ENCODE results near the gene EXOSC7. TPM values are rescaled to one million over a fixed set of nuclear protein-coding genes. Genes with fewer than 3 reads are reported as not detected.

EXOSC7 gene
- total and polyA plus RNA-seq, 2 of the 4 experiments (the other 2 are of a cell fraction), result 61.6 to 62.2 TPM

GRCh38 chr3:44981220-44981619 lies 5.2 kb downstream of the EXOSC7 start:
- Histone ChIP-seq H3K9ac (ENCODE audit: low read depth, low read length) (no peak overlapping the region), H2AK9ac (replicated peaks; ENCODE audit: low read depth, low read length, poor library complexity) (no peak overlapping the region), H3K4me2 (ENCODE audit: low read depth, low read length) (no peak overlapping the region), H3K14ac (replicated peaks; ENCODE audit: low read depth, low read length) (no peak overlapping the region), H3K36me3 (ENCODE audit: control insufficient read depth, insufficient read depth, low read length) (no peaks in the 10 kb centered on the region), H3K9me3 (ENCODE audit: control insufficient read depth, insufficient read depth, low read length) (no peaks in the 10 kb centered on the region), H3K27ac (ENCODE audit: insufficient read depth, low read length) (no peak overlapping the region), H4K8ac (ENCODE audit: low read depth in 2 of 2, low read length in 2 of 2) (no peak overlapping the region), H2BK120ac (ENCODE audit: low read depth, low read length) (no peak overlapping the region), H4K91ac (ENCODE audit: insufficient read depth, low read depth, low read length) (no peak overlapping the region), H2AFZ (replicated peaks; ENCODE audit: low read length, poor library complexity) (no peak overlapping the region), H2BK20ac (ENCODE audit: low read depth, low read length) (no peak overlapping the region), H4K5ac (ENCODE audit: low read depth, low read length) (no peak overlapping the region), H2BK5ac (ENCODE audit: low read depth, low read length, poor library complexity, severe bottlenecking) (no peak overlapping the region), H3K4me1 (ENCODE audit: control insufficient read depth, insufficient read depth, low read length) (peaks cover 3% of the 10 kb centered on the region), H3K4me3 (ENCODE audit: insufficient read depth, low read depth, low read length) (no peak overlapping the region), H3K23ac (ENCODE audit: low read depth, low read length) (no peak overlapping the region), H3K18ac (ENCODE audit: low read depth, low read length) (no peak overlapping the region), H3K27me3 (ENCODE audit: control insufficient read depth, insufficient read depth, low read length) (no peaks in the 10 kb centered on the region), H3K4ac (ENCODE audit: low read depth, low read length) (no peak overlapping the region), H3K9me1 (ENCODE audit: insufficient read depth, low read length) (peaks cover 4% of the 10 kb centered on the region; the same call in 1 of the 2 replicates), H2BK15ac (ENCODE audit: low read depth, low read length) (no peak overlapping the region), H4K20me1 (ENCODE audit: insufficient read depth, low read length) (peaks cover 42% of the 10 kb centered on the region), H3K56ac (ENCODE audit: extremely low read depth, insufficient read depth, low read length) (no peak overlapping the region), H2AK5ac (ENCODE audit: low read depth, low read length) (no peak overlapping the region), H3K79me1 (ENCODE audit: low read depth in 1 of 2, low read length in 2 of 2) (peaks cover 63 to 79% of the 10 kb centered on the region in 2 experiments)
- in situ Hi-C loops (cut with MboI; ENCODE audit: low sequenced_read_pairs) (no loop called here), dilution Hi-C loops (cut with HindIII; ENCODE audit: low sequenced_read_pairs, unreplicated experiment) (no loop called here), intact Hi-C loops (cut with micrococcal nuclease) (no loop called here)
- DNase-seq, result peak; percentile 27
- ATAC-seq (ENCODE audit: low read depth), result no peak
- no TSS peak for BruUV-seq (replicated peaks)
- ChIA-PET CTCF (no interaction called here), POLR2A (ENCODE audit: unreplicated experiment) (no interaction called here)
- TF ChIP-seq, protein P1, sequence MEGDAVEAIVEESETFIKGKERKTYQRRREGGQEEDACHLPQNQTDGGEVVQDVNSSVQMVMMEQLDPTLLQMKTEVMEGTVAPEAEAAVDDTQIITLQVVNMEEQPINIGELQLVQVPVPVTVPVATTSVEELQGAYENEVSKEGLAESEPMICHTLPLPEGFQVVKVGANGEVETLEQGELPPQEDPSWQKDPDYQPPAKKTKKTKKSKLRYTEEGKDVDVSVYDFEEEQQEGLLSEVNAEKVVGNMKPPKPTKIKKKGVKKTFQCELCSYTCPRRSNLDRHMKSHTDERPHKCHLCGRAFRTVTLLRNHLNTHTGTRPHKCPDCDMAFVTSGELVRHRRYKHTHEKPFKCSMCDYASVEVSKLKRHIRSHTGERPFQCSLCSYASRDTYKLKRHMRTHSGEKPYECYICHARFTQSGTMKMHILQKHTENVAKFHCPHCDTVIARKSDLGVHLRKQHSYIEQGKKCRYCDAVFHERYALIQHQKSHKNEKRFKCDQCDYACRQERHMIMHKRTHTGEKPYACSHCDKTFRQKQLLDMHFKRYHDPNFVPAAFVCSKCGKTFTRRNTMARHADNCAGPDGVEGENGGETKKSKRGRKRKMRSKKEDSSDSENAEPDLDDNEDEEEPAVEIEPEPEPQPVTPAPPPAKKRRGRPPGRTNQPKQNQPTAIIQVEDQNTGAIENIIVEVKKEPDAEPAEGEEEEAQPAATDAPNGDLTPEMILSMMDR (conservative IDR thresholded peaks at IDR 0.05; ENCODE audit: low read depth, low read length), result no peak
- TF ChIP-seq NFE2L2 (IDR thresholded peaks at IDR 0.05; ENCODE audit: low read depth, low read length) (no peak), ELK1 (IDR thresholded peaks at IDR 0.05; ENCODE audit: borderline replicate concordance, low read depth, low read length) (no peak), CHD1 (IDR thresholded peaks at IDR 0.05; ENCODE audit: low read depth, low read length) (no peak), BHLHE40 (IDR thresholded peaks at IDR 0.05; ENCODE audit: low read depth, low read length) (no peak), MXI1 (IDR thresholded peaks at IDR 0.05; ENCODE audit: borderline replicate concordance, low read depth, low read length) (no peak), RCOR1 (IDR thresholded peaks at IDR 0.05; ENCODE audit: insufficient replicate concordance, low read length) (no peak), RFX5 (IDR thresholded peaks at IDR 0.05; ENCODE audit: low read depth, low read length) (no peak), SMC3 (IDR thresholded peaks at IDR 0.05; ENCODE audit: low read depth, low read length) (no peak), USF2 (IDR thresholded peaks at IDR 0.05; ENCODE audit: low read depth, low read length) (no peak), MAZ (IDR thresholded peaks at IDR 0.05; ENCODE audit: borderline replicate concordance, low read depth, low read length) (no peak), RAD21 (IDR thresholded peaks at IDR 0.05; ENCODE audit: low read length) (no peak), POLR2A (IDR thresholded peaks at IDR 0.05; ENCODE audit: low read depth, low read length) (no peak), CEBPB (IDR thresholded peaks at IDR 0.05; ENCODE audit: low read depth, low read length) (no peak), FOS (IDR thresholded peaks at IDR 0.05; ENCODE audit: low read depth, low read length) (no peak), MAFK (IDR thresholded peaks at IDR 0.05; ENCODE audit: low read depth, low read length) (no peak)
- WGBS, 2 experiments (ENCODE audit: extremely low coverage in 2 of 2, insufficient read length in 1 of 2), result no CpG with 5 or more reads among the region's 1 CpG

Measured in IMR-90 (cell line).